Kidney glomerular epithelial cell (primary cell): ENCODE measurements around the gene SMG6.
A peak's percentile ranks its signal among the peaks of the same experiment; 100 is the strongest.
"Not testable (repeated sequence)": the region's sequence is repeated elsewhere in the genome, so short reads cannot be mapped to it uniquely, and the experiment has no call there.

Source experiments
- DNase-seq: peaks from one replicate; lab custom pipeline; 2025; lab: John Stamatoyannopoulos, UW

Gene SMG6

GRCh38 chr17:2263183-2264066 is 40.2 kb downstream of the SMG6 start:
- no peak for DNase-seq

- peak; percentile 12 for DNase-seq
Measured at GRCh38 chr17:2262135-2262587, 41.4 kb downstream of the SMG6 start.

- no peak for DNase-seq
Measured at GRCh38 chr17:2259769-2260536, 43.6 kb downstream of the SMG6 start.

GRCh38 chr17:2258830-2259229 is 44.8 kb downstream of the SMG6 start:
- not testable (repeated sequence) for DNase-seq

- DNase-seq: no peak
Measured at GRCh38 chr17:2253768-2254406, 49.7 kb downstream of the SMG6 start.

GRCh38 chr17:2253362-2253761 is 50.2 kb downstream of the SMG6 start:
- DNase-seq: no peak

GRCh38 chr17:2251098-2251497 is 52.5 kb downstream of the SMG6 start:
- DNase-seq: no peak

- DNase-seq: no peak
Measured at GRCh38 chr17:2250140-2251095, 53.2 kb downstream of the SMG6 start.

- DNase-seq: no peak
Measured at GRCh38 chr17:2247005-2247404, 56.6 kb downstream of the SMG6 start.

- DNase-seq: peak; percentile 37
Measured at GRCh38 chr17:2244545-2245525, 58.8 kb downstream of the SMG6 start.

- DNase-seq: no peak
Measured at GRCh38 chr17:2243953-2244352, 59.6 kb downstream of the SMG6 start.

GRCh38 chr17:2241823-2242222 is 61.8 kb downstream of the SMG6 start:
- no peak for DNase-seq

GRCh38 chr17:2240541-2240940 is 63.0 kb downstream of the SMG6 start:
- DNase-seq: no peak

- DNase-seq: no peak
Measured at GRCh38 chr17:2239882-2240430, 63.6 kb downstream of the SMG6 start.

- DNase-seq: no peak
Measured at GRCh38 chr17:2239170-2239551, 64.4 kb downstream of the SMG6 start.

- DNase-seq: no peak
Measured at GRCh38 chr17:2238432-2239169, 65.0 kb downstream of the SMG6 start.

GRCh38 chr17:2237950-2238349 is 65.6 kb downstream of the SMG6 start:
- peak; percentile 43 for DNase-seq

GRCh38 chr17:2237521-2237921 is 66.1 kb downstream of the SMG6 start:
- DNase-seq: no peak

- no peak for DNase-seq
Measured at GRCh38 chr17:2235792-2236366, 67.7 kb downstream of the SMG6 start.
